Naive thymus-derived CD4-positive, alpha-beta T cell (primary cell): ENCODE results near the gene CCL22. TPM values are rescaled to one million over a fixed set of nuclear protein-coding genes. Genes with fewer than 3 reads are reported as not detected.

ENCODE experiments used
- polyA plus RNA-seq, 2 donors: library from polyadenylated mRNA; unstranded; fragments of 300-500 nt; fragmentation: Illumina TruSeq; gene quantifications; one replicate each; pipeline ENCODE4 v1.2.3, GENCODE V29; 2021
- total RNA-seq, 6 experiments: library from RNA in 5 of 6; stranded (reverse) in 5 of 6; gene quantifications; 1 replicate in 5 of 6; 2 replicates in 1 of 6; pipeline ENCODE4 v1.2.3 and lab custom pipeline; 2021 to 2026

The CCL22 gene
- total and polyA plus RNA-seq, 7 experiments from 2014 or later, result 0.17 to 1.9 (median 0.48) TPM; not detected in 3

Other genes starting within 250 kb of the CCL22 start
- 100 to 1,000 TPM; 109 to 159 (median 140) TPM for gene PSME3IP1, start 172.7 kb upstream of the CCL22 start, total RNA-seq
- 10 to 100 TPM; 76.3 to 84.7 TPM for gene PSME3IP1, start 172.7 kb upstream of the CCL22 start, polyA plus RNA-seq
- gene RSPRY1, start 172.5 kb upstream of the CCL22 start, total RNA-seq, result 10 to 100 TPM; 24.1 to 40.5 (median 33.6) TPM
- 10 to 100 TPM; 22.2 to 34.2 TPM for gene RSPRY1, start 172.5 kb upstream of the CCL22 start, polyA plus RNA-seq
- gene ARL2BP, start 113.5 kb upstream of the CCL22 start, total RNA-seq, result 10 to 100 TPM; 32.6 to 57.7 (median 37.9) TPM
- gene ARL2BP, start 113.5 kb upstream of the CCL22 start, polyA plus RNA-seq, result 100 to 1,000 TPM; 146 to 166 TPM
- gene PLLP, start 74.1 kb upstream of the CCL22 start, total RNA-seq, result 1 to 10 TPM in 4 of 5 experiments, under 1 TPM in 1; 0.36 to 8.4 (median 3.3) TPM
- 10 to 100 TPM; 10.0 to 26.0 TPM for gene PLLP, start 74.1 kb upstream of the CCL22 start, polyA plus RNA-seq
- not detected for gene CX3CL1, start 13.7 kb downstream of the CCL22 start, total RNA-seq
- not detected for gene CX3CL1, start 13.7 kb downstream of the CCL22 start, polyA plus RNA-seq
- gene CCL17, start 46.0 kb downstream of the CCL22 start, total RNA-seq, result under 1 TPM in 1 of 5 experiments, not detected in 4; 0.60 TPM
- not detected for gene CCL17, start 46.0 kb downstream of the CCL22 start, polyA plus RNA-seq
- 10 to 100 TPM; 33.6 to 52.8 (median 35.8) TPM for gene CIAPIN1, start 88.6 kb downstream of the CCL22 start, total RNA-seq
- 100 to 1,000 TPM in 1 of 2 donors, 10 to 100 TPM in 1; 65.2 to 119 TPM for gene CIAPIN1, start 88.6 kb downstream of the CCL22 start, polyA plus RNA-seq
- 10 to 100 TPM; 16.4 to 45.4 (median 36.6) TPM for gene COQ9, start 88.7 kb downstream of the CCL22 start, total RNA-seq
- 10 to 100 TPM; 25.7 to 51.7 TPM for gene COQ9, start 88.7 kb downstream of the CCL22 start, polyA plus RNA-seq
- 10 to 100 TPM; 63.4 to 96.3 (median 81.4) TPM for gene POLR2C, start 103.9 kb downstream of the CCL22 start, total RNA-seq
- 10 to 100 TPM; 45.0 to 55.7 TPM for gene POLR2C, start 103.9 kb downstream of the CCL22 start, polyA plus RNA-seq
- gene DOK4, start 127.7 kb downstream of the CCL22 start, total RNA-seq, result 1 to 10 TPM; 2.2 to 4.0 (median 2.9) TPM
- gene DOK4, start 127.7 kb downstream of the CCL22 start, polyA plus RNA-seq, result 1 to 10 TPM; 1.6 to 4.6 TPM
- 10 to 100 TPM in 1 of 5 experiments, 1 to 10 TPM in 4; 3.5 to 12.7 (median 7.1) TPM for gene CCDC102A, start 177.8 kb downstream of the CCL22 start, total RNA-seq
- gene CCDC102A, start 177.8 kb downstream of the CCL22 start, polyA plus RNA-seq, result 1 to 10 TPM; 3.0 to 9.4 TPM
- gene ADGRG5, start 183.9 kb downstream of the CCL22 start, total RNA-seq, result 10 to 100 TPM in 2 of 5 experiments, 1 to 10 TPM in 1, under 1 TPM in 2; 0.67 to 16.1 (median 2.7) TPM
- gene ADGRG5, start 183.9 kb downstream of the CCL22 start, polyA plus RNA-seq, result 1 to 10 TPM in 1 of 2 donors, under 1 TPM in 1; 0.43 to 1.3 TPM